Umbilical cord (tissue), 2 donors: ENCODE results near the gene KCNMB1. TPM values are rescaled to one million over a fixed set of nuclear protein-coding genes. Genes with fewer than 3 reads are reported as not detected.

Experiments
- DNase-seq: peaks from one replicate; pipeline ENCODE4 v3.0.0-alpha.2; 2015; ENCODE audit warnings: low spot score
- total RNA-seq: library from RNA; depleted of rRNA; stranded (reverse); fragments of >200 nt; gene quantifications from one replicate; pipeline ENCODE4 v1.2.3, GENCODE V29; 2014; ENCODE audit warnings: low replicate concordance; ENCODE audit not compliant: insufficient read depth

The KCNMB1 gene
- total RNA-seq, 1 donor from 2014 or later: 12.8 TPM

DNA sequence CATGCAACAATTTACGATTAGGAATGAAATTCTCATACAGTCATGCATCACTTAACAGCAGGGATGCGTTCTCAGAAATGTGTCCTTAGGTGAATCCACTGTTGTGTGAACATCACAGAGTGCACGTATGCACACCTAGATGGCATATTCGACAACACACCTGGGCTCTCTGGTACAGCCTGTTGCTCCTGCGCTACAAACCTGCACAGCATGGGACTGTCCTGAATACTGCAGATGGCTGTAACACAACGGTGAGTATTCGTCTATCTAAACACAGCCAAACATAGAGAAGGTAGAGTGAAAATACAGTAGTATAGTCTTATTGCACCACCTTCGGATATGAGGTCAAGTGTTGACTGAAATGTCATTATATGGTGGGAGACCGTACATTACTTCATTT, 47.6 kb downstream of the KCNMB1 start:
- no peak for DNase-seq

DNA sequence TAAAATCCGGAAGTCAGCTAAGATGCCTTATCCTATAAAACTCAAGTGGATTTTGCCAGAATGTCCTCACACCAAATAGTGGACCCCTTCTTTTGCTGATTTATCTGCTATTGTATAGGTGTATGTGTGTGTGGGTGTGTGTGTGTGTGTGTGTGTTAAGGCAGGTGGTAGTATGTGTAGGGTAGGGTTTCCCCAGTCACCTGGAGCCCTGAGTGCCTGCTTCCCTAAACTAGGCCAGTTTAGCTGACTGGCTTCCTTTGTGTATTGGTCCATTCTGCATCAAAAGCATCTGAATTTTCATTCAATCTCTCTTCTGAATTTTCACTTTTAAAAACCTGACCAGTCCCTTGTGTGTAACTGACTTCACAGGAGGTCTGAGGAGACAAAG, 49.4 kb downstream of the KCNMB1 start:
- DNase-seq: no peak

DNA sequence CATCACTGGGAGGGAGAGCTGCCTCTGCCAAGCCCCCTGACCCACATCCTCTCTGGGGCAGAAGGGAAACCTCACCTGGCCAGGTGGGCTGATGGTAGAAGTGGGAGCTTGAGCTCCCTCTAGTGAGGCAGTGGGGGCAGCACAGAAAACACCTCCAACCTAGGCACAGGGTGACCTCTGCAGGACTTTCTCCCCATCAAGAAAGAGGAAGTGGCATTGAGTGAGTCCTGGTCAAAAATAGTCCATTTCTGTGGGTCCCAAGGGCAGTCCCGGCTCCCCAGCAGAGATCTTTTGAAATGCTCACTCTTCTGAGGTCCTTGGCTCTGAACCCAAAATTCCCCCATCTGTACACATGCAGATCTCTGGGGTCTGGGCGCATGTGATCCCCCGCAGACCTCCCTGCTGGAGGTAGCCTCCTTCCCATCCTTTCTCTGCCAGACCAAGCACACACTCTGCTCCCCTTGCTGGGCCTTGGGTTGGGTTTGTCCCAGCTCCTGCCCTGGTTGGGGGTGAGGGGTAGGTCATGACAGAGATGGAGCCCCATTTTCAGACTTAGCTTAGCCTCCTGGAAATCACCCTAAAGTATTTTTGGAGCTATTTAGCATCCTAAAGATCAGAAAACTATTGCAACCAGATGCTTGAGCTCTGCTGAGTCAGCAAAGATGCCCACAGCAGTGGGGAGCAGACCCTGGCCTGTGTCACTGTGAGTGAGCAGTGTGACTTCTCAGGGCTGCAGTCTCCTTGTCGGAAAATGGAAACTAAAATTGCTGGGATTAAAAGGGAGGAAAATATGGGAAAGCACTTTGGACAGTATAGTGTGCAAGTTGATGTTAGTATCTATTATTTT, 50.0 kb downstream of the KCNMB1 start:
- DNase-seq: no peak

DNA sequence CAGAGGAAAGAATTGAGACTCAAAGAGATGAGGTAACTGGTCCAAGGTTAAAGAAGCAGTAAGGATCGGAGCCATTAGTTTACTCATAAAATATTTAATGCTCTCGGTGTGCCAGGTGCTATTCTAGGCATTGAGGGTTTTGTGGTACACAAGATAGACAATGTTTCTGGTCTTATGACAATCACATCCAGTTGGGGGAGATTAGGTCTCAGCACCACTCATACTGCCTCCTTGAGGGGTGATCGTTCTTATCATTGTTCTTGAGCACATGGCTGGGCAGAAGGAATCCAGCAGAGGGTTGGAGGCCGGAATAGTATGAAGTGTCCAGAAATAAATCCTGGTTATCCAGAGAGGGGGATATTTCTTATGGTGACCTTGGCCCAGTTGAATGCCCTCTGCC, 50.9 kb downstream of the KCNMB1 start:
- DNase-seq: no peak

DNA sequence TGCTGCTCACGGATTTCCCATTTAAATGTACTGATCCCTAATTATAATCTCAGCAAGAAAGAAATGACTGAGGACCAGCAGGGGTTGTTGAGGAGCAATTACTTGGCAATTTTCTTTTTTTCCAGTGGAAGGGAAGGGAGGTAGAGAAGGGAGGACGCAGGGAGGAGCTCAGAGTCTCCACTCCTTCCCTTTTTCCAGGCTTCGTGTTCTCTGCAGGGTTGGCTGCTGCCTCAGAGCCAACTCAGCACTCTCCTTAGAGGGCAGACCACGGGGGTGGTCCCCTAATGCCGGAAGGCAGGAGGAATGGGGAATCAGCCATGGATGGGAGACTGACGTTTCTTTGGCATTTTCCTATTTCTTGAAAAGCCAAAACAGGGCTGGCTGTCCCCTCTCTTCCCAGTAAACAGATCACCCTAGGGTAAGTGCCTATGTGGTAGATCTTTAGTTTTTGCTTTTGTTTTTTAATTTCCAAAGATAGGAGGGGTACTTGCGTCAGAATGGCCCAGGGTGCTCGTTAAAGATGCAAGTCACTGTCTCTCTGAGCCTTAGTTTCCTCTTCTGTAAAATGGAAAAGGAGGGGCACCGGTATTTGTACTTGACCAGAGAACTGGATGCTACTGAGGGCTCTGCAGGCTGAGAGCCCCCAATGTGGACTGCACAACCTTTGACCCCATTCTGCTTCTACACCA, 52.0 kb downstream of the KCNMB1 start:
- no peak for DNase-seq

DNA sequence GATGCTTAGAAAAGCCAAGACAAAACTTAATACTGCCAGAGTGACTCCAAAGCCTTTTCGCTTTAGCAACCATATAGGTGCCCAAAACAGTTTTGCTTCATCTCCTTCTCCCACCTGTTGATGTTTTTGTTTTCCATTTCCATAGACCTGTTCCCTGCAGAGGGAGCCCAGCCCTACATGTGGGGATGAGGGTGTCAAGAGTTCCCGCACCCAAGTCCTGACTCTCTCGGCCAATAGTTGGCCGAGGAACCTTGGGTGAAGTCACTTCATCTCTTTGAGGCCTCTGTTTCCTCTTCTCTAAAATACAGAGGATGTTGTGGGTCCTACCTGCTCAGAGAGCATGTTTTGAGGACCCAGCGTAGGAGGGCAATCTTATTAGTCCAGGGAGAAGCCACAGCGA, 53.1 kb downstream of the KCNMB1 start:
- DNase-seq: no peak

DNA sequence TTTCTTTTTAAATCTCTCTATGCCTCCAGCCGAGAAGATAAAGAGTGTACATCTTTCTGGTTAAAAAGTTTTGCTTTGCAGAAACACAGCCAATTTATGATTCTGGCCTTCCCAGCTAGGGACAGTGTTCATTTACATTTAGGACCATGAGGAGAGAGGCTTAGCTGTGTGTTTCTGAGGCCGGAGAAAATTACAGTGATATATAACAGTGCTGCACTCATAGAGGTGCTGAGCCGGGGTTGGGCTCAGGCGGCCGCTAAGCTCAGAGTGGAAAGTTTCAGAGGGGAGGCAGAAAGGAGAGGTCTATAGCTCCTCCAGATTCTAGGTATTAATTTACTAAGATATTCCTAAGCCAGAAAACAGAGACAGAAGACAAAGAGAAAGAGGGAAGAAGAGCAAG, 54.5 kb downstream of the KCNMB1 start:
- peak; percentile 78 for DNase-seq

DNA sequence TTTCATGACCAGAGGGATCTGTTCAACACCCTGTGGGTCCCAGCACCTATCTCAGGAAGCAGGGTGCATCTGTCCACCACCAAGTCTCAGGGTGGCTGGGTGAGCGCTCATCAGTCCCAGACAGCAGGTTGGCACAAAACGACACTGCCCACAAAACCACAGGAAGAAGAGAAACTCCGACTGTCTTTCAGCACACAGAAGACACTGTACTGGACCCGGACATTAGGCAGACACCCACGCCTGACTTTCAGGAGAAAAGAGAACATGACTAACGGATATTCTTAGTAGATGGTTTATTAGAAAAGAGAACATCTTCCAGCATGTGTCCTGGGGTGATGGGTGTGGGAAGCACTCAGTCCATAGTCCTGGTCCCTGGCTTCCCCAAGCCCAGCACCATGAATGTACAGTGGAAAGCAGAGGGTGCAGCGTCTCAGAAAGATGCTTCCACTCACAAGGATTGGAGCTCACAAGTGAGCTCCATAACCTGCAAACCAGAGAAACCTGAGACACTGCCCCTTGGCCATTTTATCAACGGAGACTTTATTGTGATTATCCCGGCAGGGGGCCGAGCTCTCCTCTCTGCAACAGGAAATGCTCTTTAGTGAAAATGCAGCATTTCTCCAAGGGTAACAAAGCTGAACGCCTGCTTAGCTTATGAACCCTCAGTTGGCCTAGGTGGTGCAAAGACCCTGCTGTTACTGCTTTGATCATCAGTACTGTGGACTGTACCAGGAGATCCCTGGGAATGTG, 55.8 kb downstream of the KCNMB1 start:
- peak; percentile 37 for DNase-seq

DNA sequence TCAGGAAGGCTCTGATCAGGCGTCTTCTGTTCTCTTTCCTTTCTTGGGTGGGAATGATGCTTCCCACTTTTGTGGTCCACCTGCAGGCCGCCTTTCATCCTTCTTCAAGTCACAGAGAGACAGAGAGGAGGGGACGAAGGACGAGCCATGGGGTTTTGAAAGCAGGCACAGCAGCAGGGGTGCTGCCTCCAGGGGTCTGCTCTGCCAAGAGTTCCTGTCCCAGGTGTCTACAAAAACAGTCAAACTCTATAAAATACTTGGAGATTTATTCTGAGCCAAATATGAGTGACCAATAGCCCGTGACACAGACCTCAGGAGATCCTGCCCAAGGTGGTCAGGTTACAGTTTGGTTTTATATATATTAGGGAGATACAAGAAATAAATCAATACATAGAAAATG, 57.1 kb downstream of the KCNMB1 start:
- no peak for DNase-seq

DNA sequence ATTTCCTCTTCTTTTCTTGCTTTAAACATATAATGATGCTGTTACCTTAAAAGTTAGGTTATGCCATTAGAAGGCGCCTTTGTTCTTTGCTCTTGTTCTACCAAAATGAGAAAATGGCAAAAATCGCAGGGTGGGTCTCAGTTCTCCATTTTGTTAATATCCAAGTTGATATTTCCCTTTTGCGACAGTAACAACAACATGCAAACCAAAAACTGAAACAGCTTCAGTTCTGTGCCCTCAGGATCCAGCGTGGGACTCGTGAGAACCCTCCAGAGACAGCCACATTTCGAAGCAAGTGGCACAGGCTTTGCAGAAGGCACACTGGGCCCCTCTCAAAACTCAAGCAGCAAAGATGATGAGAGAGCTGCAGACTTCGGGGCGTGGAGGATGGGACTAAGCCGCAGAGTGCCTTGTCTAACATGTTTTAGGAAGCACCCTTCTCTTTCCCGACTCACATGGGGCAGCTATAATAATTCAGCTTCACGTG, 58.6 kb downstream of the KCNMB1 start:
- no peak for DNase-seq

DNA sequence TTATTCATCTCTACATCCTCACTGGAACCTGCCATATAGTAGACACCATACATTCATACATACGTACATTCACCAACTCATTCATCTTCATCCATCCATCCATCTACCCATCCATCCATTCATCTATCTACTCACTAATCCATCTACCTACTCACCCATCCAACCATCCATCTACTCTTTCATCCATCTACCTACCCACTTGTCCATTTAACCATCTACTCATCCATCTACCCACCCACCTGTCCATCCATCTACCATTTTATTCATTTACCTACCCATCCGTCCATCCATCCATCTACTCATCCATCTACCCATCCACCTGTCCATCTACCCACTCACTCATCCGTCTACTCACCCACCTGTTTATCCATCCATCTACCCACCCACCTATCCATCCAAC, 59.6 kb downstream of the KCNMB1 start:
- DNase-seq: no peak

DNA sequence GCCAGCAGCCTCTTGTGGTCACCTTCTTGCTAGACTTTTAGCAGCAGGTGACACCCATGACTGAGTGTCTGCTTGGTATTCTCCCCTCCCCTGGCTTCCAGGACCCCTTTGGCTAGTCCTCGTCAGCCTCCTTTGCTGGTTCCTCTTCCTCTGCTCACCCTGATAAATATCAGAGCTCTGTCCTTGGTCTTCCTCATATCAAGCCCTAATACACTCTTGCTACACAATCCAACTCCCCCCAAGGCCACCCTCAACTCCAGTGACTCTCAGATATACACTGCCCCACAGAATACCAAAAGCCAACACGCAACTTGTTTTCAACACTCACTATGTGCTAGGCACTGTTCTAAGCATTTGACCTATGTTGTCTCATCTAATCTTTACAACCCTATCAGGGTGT, 61.3 kb downstream of the KCNMB1 start:
- no peak for DNase-seq

DNA sequence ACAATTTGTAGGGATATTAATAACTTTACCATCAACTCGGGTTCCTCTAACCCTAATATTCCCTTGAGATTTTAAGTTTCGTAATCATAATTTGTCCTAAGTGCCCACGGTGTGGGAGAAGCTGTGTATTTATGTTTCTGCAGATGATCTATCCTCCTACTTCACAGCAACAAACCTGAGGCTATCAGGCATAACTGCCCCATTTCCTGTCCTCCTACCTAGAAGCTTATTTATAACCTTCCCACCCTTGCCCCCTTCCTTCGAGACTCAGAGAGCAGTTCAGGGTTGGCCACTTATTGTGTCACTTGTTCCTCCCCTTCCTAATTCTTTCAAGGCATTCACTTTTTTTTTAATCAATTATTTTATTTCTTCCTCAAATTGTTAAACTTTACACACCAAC, 62.0 kb downstream of the KCNMB1 start:
- no peak for DNase-seq

Other genes with a start within 250 kb of the KCNMB1 start
- gene C5orf58, start 156.4 kb downstream of the KCNMB1 start, total RNA-seq: 1.7 TPM
- gene LCP2, start 91.6 kb downstream of the KCNMB1 start, total RNA-seq: 9.9 TPM
- 2.9 TPM for gene KCNIP1, start 114.7 kb upstream of the KCNMB1 start, total RNA-seq